K562 (cell line): ENCODE data around the gene KRT80. TPM values are rescaled to one million over a fixed set of nuclear protein-coding genes. Genes with fewer than 3 reads are reported as not detected.

ENCODE experiments used
- CBX1 ChIP-seq: sonication (generic); IDR thresholded peaks from 2 replicates; pipeline ENCODE4 v1.6.1; 2016; ENCODE audit warnings: antibody characterized with exemption, low read depth, mild to moderate bottlenecking
- ESRRB ChIP-seq: fragments of 250-450 bp; sonication (Bioruptor Pico); IDR thresholded peaks from 2 replicates; pipeline ENCODE4 v1.5.0; 2020; ENCODE audit warnings: mild to moderate bottlenecking, moderate library complexity, borderline replicate concordance
- MEF2A ChIP-seq: IDR thresholded peaks from 2 replicates; pipeline ENCODE4 v1.6.1; 2011; ENCODE audit warnings: low read depth, mild to moderate bottlenecking, low read length, moderate library complexity; ENCODE audit not compliant: control insufficient read depth
- RAD21 ChIP-seq, 2 experiments: fragments of 250-450 bp in 1 of 2; fragments of 450-650 bp in 1 of 2; sonication (Bioruptor Pico) in 1 of 2; formaldehyde crosslinking in 1 of 2; IDR thresholded peaks in 1 of 2; conservative IDR thresholded peaks in 1 of 2; 2 replicates each; pipeline versions ENCODE4 v1.4.0 to v1.8.0; 2020 to 2022; ENCODE audit warnings: mild to moderate bottlenecking in 2 of 2, moderate library complexity in 1 of 2
- SETDB1 ChIP-seq: IDR thresholded peaks from one replicate; pipeline ENCODE4 v1.6.1; 2012; ENCODE audit warnings: low read length, control low read depth, inconsistent platforms
- SRSF3 ChIP-seq: fragments of 200-400 bp; formaldehyde crosslinking; IDR thresholded peaks from 2 replicates; pipeline ENCODE4 v1.6.1; 2016; ENCODE audit warnings: mild to moderate bottlenecking, low read length, moderate library complexity; ENCODE audit not compliant: insufficient read depth
- ZBTB7A ChIP-seq: IDR thresholded peaks from 2 replicates; pipeline ENCODE4 v1.6.1; 2011; ENCODE audit warnings: low read depth, mild to moderate bottlenecking, low read length, moderate library complexity, borderline replicate concordance; ENCODE audit not compliant: control insufficient read depth
- ZNF134 ChIP-seq: fragments of 250-450 bp; sonication (Bioruptor Pico); conservative IDR thresholded peaks from 2 replicates; pipeline ENCODE4 v1.4.0; 2020
- ZNF384 ChIP-seq: IDR thresholded peaks from 2 replicates; pipeline ENCODE4 v1.6.1; 2012; ENCODE audit warnings: low read depth, low read length, improper control_type of control experiment
- polyA plus RNA-seq, 8 experiments: library from polyadenylated mRNA; depleted of rRNA in 4 of 8; stranded (reverse) in 5 of 8; unstranded in 3 of 8; fragments of >200 nt; fragmentation: Nextera tagmentation in 2 of 8; fragmentation: Illumina TruSeq in 1 of 8; extraction: Ambion mirVana in 2 of 8; extraction: Trizol in 1 of 8; gene quantifications; 2 replicates each; pipeline versions ENCODE4 v1.2.1 to v1.2.3, GENCODE V29; 2011 to 2014; ENCODE audit warnings: inconsistent platforms in 1 of 8, missing spikeins in 1 of 8
- total RNA-seq, 7 experiments: library from RNA; depleted of rRNA in 6 of 7; stranded (reverse); fragments of >200 nt in 6 of 7; fragmentation: Illumina TruSeq in 2 of 7; extraction: Trizol in 2 of 7; gene quantifications; 2 replicates each; pipeline versions ENCODE4 v1.2.1 to v1.2.3, GENCODE V29; 2011 to 2021; ENCODE audit warnings: low replicate concordance in 1 of 7
- TF ChIP-seq, protein P1 (sequence below): fragments of 450-650 bp; IDR thresholded peaks from 2 replicates; pipeline ENCODE4 v1.6.1; 2016; ENCODE audit warnings: mild to moderate bottlenecking
- TF ChIP-seq, protein P2 (sequence below): IDR thresholded peaks from 2 replicates; pipeline ENCODE4 v1.6.1; 2011; ENCODE audit warnings: borderline replicate concordance, low read depth, mild to moderate bottlenecking, moderate library complexity, low read length; ENCODE audit not compliant: insufficient read depth, poor library complexity, severe bottlenecking
- TF ChIP-seq, protein P3 (sequence below), 3 experiments: IDR thresholded peaks in 2 of 3; conservative IDR thresholded peaks in 1 of 3; 2 replicates each; pipeline ENCODE4 v1.5.1; 2011 to 2012; ENCODE audit warnings: low read length in 3 of 3, mild to moderate bottlenecking in 3 of 3, control low read depth in 2 of 3, improper control_type of control experiment in 1 of 3, inconsistent platforms in 1 of 3, low read depth in 1 of 3, mixed read lengths in 1 of 3, moderate library complexity in 1 of 3; ENCODE audit not compliant: insufficient read depth in 2 of 3

Gene KRT80
- total and polyA plus RNA-seq, 9 of the 15 experiments (the other 6 are each of a cell fraction or from before 2014, with no cell fraction given): not detected

DNA sequence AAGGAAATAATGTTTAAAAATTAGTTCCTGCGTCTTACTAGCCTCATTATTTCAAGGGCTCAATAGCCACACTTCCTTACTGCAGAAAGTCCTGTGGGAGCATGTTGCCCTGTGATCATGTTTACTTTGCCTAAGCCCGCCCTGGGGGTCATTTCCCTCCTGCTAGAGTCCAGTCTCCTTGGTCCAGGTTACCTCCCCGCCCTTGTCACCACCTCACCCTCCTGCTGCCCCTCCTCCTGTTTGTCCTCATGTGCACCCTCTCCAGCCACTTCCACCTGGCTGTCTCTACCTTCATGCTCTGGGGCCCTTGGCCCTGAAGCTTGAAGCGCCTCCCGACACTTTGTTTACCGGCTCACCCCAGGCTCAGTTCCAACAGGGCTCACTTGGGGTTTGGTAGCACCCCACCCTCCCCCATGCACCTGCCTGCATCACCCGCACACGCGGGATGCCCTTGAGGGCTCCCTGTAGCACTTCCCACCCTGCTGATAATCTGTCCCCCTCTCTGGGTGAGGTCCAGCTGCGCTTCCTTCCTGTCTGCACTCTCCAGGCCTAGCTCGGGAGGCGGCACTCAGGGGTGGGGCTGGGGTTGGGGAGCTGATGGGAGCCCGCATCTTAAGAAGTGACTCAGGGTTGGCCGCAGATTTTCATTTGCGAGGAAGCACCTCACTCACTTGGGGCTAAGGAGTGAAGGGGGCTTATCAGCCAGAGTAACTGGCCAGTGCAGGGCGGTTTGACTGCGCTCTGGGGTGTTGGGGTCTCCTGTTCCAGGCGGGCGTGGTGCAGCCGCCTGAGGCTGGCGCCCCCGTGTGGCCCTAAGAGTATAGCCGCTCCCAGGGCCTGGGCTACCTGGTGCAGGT, 72.2 kb downstream of the KRT80 start (continued):
- TF ChIP-seq, protein P1, sequence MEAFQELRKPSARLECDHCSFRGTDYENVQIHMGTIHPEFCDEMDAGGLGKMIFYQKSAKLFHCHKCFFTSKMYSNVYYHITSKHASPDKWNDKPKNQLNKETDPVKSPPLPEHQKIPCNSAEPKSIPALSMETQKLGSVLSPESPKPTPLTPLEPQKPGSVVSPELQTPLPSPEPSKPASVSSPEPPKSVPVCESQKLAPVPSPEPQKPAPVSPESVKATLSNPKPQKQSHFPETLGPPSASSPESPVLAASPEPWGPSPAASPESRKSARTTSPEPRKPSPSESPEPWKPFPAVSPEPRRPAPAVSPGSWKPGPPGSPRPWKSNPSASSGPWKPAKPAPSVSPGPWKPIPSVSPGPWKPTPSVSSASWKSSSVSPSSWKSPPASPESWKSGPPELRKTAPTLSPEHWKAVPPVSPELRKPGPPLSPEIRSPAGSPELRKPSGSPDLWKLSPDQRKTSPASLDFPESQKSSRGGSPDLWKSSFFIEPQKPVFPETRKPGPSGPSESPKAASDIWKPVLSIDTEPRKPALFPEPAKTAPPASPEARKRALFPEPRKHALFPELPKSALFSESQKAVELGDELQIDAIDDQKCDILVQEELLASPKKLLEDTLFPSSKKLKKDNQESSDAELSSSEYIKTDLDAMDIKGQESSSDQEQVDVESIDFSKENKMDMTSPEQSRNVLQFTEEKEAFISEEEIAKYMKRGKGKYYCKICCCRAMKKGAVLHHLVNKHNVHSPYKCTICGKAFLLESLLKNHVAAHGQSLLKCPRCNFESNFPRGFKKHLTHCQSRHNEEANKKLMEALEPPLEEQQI: no peak
- TF ChIP-seq MEF2A: no peak
- TF ChIP-seq CBX1: no peak
- TF ChIP-seq SETDB1: no peak
- TF ChIP-seq, protein P2, sequence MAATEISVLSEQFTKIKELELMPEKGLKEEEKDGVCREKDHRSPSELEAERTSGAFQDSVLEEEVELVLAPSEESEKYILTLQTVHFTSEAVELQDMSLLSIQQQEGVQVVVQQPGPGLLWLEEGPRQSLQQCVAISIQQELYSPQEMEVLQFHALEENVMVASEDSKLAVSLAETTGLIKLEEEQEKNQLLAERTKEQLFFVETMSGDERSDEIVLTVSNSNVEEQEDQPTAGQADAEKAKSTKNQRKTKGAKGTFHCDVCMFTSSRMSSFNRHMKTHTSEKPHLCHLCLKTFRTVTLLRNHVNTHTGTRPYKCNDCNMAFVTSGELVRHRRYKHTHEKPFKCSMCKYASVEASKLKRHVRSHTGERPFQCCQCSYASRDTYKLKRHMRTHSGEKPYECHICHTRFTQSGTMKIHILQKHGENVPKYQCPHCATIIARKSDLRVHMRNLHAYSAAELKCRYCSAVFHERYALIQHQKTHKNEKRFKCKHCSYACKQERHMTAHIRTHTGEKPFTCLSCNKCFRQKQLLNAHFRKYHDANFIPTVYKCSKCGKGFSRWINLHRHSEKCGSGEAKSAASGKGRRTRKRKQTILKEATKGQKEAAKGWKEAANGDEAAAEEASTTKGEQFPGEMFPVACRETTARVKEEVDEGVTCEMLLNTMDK: peak; percentile 86
- TF ChIP-seq ZNF384: peak; percentile 62
- no peak for TF ChIP-seq SRSF3
- TF ChIP-seq RAD21 (CRISPR knock-in tag; conservative IDR thresholded peaks at IDR 0.05 in 1 of 2, IDR thresholded peaks at IDR 0.05 in 1 of 2): peak in 1 of 2 experiments; percentile 36; a peak in 2 of 4 replicates
- TF ChIP-seq ZBTB7A: peak; percentile 35; the same call in 1 of the 2 replicates
- TF ChIP-seq, protein P3, sequence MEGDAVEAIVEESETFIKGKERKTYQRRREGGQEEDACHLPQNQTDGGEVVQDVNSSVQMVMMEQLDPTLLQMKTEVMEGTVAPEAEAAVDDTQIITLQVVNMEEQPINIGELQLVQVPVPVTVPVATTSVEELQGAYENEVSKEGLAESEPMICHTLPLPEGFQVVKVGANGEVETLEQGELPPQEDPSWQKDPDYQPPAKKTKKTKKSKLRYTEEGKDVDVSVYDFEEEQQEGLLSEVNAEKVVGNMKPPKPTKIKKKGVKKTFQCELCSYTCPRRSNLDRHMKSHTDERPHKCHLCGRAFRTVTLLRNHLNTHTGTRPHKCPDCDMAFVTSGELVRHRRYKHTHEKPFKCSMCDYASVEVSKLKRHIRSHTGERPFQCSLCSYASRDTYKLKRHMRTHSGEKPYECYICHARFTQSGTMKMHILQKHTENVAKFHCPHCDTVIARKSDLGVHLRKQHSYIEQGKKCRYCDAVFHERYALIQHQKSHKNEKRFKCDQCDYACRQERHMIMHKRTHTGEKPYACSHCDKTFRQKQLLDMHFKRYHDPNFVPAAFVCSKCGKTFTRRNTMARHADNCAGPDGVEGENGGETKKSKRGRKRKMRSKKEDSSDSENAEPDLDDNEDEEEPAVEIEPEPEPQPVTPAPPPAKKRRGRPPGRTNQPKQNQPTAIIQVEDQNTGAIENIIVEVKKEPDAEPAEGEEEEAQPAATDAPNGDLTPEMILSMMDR (IDR thresholded peaks at IDR 0.05 in 2 of 3, conservative IDR thresholded peaks at IDR 0.05 in 1 of 3; ENCODE audit: insufficient read depth in 2 of 3, low read depth in 1 of 3, low read length in 3 of 3): peak; percentile 61 to 75 (median 72)
- TF ChIP-seq ZNF134 (CRISPR knock-in tag): no peak
- TF ChIP-seq ESRRB (CRISPR knock-in tag): no peak
